HCT116 (cell line): Measurements from ENCODE around the gene PPIG.

ENCODE experiments used
- CBX3 ChIP-seq: IDR thresholded peaks from 2 replicates; pipeline ENCODE4 v1.6.1; 2012; ENCODE audit warnings: low read depth
- CTCF ChIP-seq, 3 experiments: fragments of 200-600 bp in 1 of 3; sonication (generic) in 1 of 3; IDR thresholded peaks in 2 of 3; conservative IDR thresholded peaks in 1 of 3; 2 replicates each; pipeline ENCODE4 v1.5.1; 2012 to 2017; ENCODE audit warnings: low read depth in 2 of 3, low read length in 2 of 3, antibody characterized with exemption in 1 of 3, borderline replicate concordance in 1 of 3, control low read depth in 1 of 3, mild to moderate bottlenecking in 1 of 3, mixed read lengths in 1 of 3, mixed run types in 1 of 3, moderate library complexity in 1 of 3; ENCODE audit not compliant: insufficient read depth in 1 of 3
- EZH2 ChIP-seq: fragments of 200-600 bp; sonication (generic); IDR thresholded peaks from 2 replicates; pipeline ENCODE4 v1.6.1; 2017; ENCODE audit warnings: antibody characterized with exemption, mixed run types
- EZH2phosphoT487 ChIP-seq: fragments of 200-600 bp; IDR thresholded peaks from 2 replicates; pipeline ENCODE4 v1.6.1; 2018; ENCODE audit warnings: antibody characterized with exemption, borderline replicate concordance
- FOSL1 ChIP-seq: IDR thresholded peaks from 2 replicates; pipeline ENCODE4 v1.6.1; 2012; ENCODE audit warnings: low read depth
- JUND ChIP-seq: IDR thresholded peaks from 2 replicates; pipeline ENCODE4 v1.6.1; 2012
- POLR2A ChIP-seq: IDR thresholded peaks from 2 replicates; pipeline ENCODE4 v1.7.0; 2011; ENCODE audit warnings: borderline replicate concordance; ENCODE audit not compliant: insufficient read depth, insufficient read length; ENCODE audit errors: extremely low read depth
- POLR2AphosphoS5 ChIP-seq: IDR thresholded peaks from 2 replicates; pipeline ENCODE4 v1.6.1; 2011; ENCODE audit warnings: mild to moderate bottlenecking, low read depth, low read length, moderate library complexity
- RAD21 ChIP-seq: IDR thresholded peaks from 2 replicates; pipeline ENCODE4 v1.6.1; 2012; ENCODE audit warnings: low read depth, mild to moderate bottlenecking
- REST ChIP-seq: IDR thresholded peaks from 2 replicates; pipeline ENCODE4 v1.6.1; 2012; ENCODE audit warnings: low read depth
- SP1 ChIP-seq: IDR thresholded peaks from 2 replicates; pipeline ENCODE4 v1.6.1; 2012; ENCODE audit warnings: low read depth
- SRF ChIP-seq: IDR thresholded peaks from 2 replicates; pipeline ENCODE4 v1.6.1; 2012; ENCODE audit warnings: low read depth
- TCF7L2 ChIP-seq: IDR thresholded peaks from 2 replicates; pipeline ENCODE4 v1.7.0; 2011; ENCODE audit warnings: borderline replicate concordance, inconsistent platforms; ENCODE audit not compliant: insufficient read depth, insufficient read length; ENCODE audit errors: extremely low read depth
- ZBTB33 ChIP-seq: IDR thresholded peaks from 2 replicates; pipeline ENCODE4 v1.6.1; 2011; ENCODE audit warnings: mild to moderate bottlenecking, low read length, moderate library complexity; ENCODE audit not compliant: insufficient replicate concordance; ENCODE audit errors: extremely low read depth

- TF ChIP-seq CTCF (IDR thresholded peaks at IDR 0.05 in 2 of 3, conservative IDR thresholded peaks at IDR 0.05 in 1 of 3; ENCODE audit: borderline replicate concordance in 1 of 3, insufficient read depth in 1 of 3, low read depth in 2 of 3, low read length in 2 of 3) (no peak), POLR2AphosphoS5 (no peak), FOSL1 (no peak), EZH2phosphoT487 (no peak), CBX3 (no peak), REST (no peak), POLR2A (no peak), TCF7L2 (no peak), SP1 (no peak), SRF (no peak), RAD21 (no peak), EZH2 (no peak), ZBTB33 (no peak), JUND (no peak)
Observed at GRCh38 chr2:169585673-169586072, 1.5 kb downstream of the PPIG start.
